Mesendoderm (in vitro differentiated cells): ENCODE measurements around the gene CTSA.
"Not testable (repeated sequence)": the region's sequence is repeated elsewhere in the genome, so short reads cannot be mapped to it uniquely, and the experiment has no call there.

Experiments
- DNase-seq: peaks from one replicate; pipeline ENCODE4 v3.0.0; 2013
- H2AK5ac ChIP-seq: 2 replicates; pipeline ENCODE4 v1.6.1; 2013; ENCODE audit warnings: low read length, inconsistent platforms
- H2BK120ac ChIP-seq: 2 replicates; pipeline ENCODE4 v1.6.1; 2013; ENCODE audit warnings: low read depth, mild to moderate bottlenecking, low read length, moderate library complexity, mixed read lengths
- H2BK15ac ChIP-seq: replicated peaks from 2 replicates; pipeline ENCODE4 v1.6.1; 2013; ENCODE audit warnings: low read depth, mild to moderate bottlenecking, moderate library complexity
- H2BK5ac ChIP-seq: 2 replicates; pipeline ENCODE4 v1.6.1; 2013; ENCODE audit warnings: low read length, inconsistent platforms
- H3K18ac ChIP-seq: 2 replicates; pipeline ENCODE4 v1.6.1; 2013; ENCODE audit warnings: mild to moderate bottlenecking, low read length, mixed read lengths
- H3K23ac ChIP-seq: one replicate; pipeline ENCODE4 v1.6.1; 2013; ENCODE audit warnings: low read length
- H3K27ac ChIP-seq: 2 replicates; pipeline ENCODE4 v1.5.1; 2013; ENCODE audit warnings: low read depth, mild to moderate bottlenecking, inconsistent platforms, low read length, moderate library complexity
- H3K27me3 ChIP-seq: 2 replicates; pipeline ENCODE4 v1.6.1; 2013; ENCODE audit warnings: low read length, control low read depth, mild to moderate bottlenecking, inconsistent platforms; ENCODE audit not compliant: insufficient read depth, poor library complexity
- H3K36me3 ChIP-seq: 2 replicates; pipeline ENCODE4 v1.6.1; 2013; ENCODE audit warnings: low read length, inconsistent platforms; ENCODE audit not compliant: control insufficient read depth, insufficient read depth
- H3K4ac ChIP-seq: one replicate; pipeline ENCODE4 v1.6.1; 2013; ENCODE audit warnings: low read depth, mild to moderate bottlenecking, low read length, moderate library complexity
- H3K4me1 ChIP-seq: 2 replicates; pipeline ENCODE4 v1.6.1; 2013; ENCODE audit warnings: low read depth, low read length, inconsistent platforms; ENCODE audit not compliant: control insufficient read depth
- H3K4me2 ChIP-seq: 2 replicates; pipeline ENCODE4 v1.6.1; 2013; ENCODE audit warnings: low read length
- H3K4me3 ChIP-seq: 2 replicates; pipeline ENCODE4 v1.5.1; 2013; ENCODE audit warnings: mild to moderate bottlenecking, low read length
- H3K56ac ChIP-seq: one replicate; pipeline ENCODE4 v1.6.1; 2013; ENCODE audit warnings: low read length
- H3K79me1 ChIP-seq: 2 replicates; pipeline ENCODE4 v1.6.1; 2013; ENCODE audit warnings: low read length, inconsistent platforms
- H3K79me2 ChIP-seq: 2 replicates; pipeline ENCODE4 v1.6.1; 2013; ENCODE audit warnings: mild to moderate bottlenecking, low read length; ENCODE audit not compliant: control insufficient read depth, insufficient read depth
- H3K9ac ChIP-seq: 2 replicates; pipeline ENCODE4 v1.6.1; 2013; ENCODE audit warnings: low read length, inconsistent platforms
- H4K5ac ChIP-seq: one replicate; pipeline ENCODE4 v1.6.1; 2013; ENCODE audit warnings: low read length
- H4K8ac ChIP-seq: one replicate; pipeline ENCODE4 v1.6.1; 2013; ENCODE audit warnings: low read depth, mild to moderate bottlenecking, control low read depth, low read length, moderate library complexity
- WGBS: extraction: QIAGEN DNeasy Blood & Tissue Kit; methylation state at CpG from one replicate; pipeline ENCODE4 v1.1.7; 2013; ENCODE audit warnings: low lambda C conversion rate, missing lambda C conversion rate; ENCODE audit not compliant: insufficient coverage; ENCODE audit errors: extremely low coverage; 5-methylcytosine and 5-hydroxymethylcytosine counted together

Gene CTSA

DNA sequence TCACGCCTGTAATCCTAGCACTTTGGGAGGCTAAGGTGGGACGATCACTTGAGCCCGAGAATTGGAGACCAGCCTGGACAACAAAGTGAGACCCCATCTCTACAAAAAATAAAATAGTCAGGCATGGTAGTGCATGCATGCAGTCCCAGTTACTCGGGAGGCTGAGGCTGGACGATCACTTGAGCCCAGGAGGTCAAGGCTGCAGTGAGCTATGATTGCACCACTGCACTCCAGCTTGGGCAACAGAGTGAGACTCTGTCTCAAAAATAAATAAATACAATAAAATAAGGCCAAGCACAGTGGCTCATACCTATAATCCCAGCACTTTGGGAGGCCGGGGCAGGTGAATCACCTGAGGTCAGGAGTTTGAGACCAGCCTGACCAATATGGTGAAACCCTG, 10.2 kb downstream of the CTSA start:
- not testable (repeated sequence) for H3K79me1 ChIP-seq, H3K23ac ChIP-seq, H3K4me3 ChIP-seq, H3K56ac ChIP-seq, H4K5ac ChIP-seq, H3K27ac ChIP-seq, H2BK15ac ChIP-seq, H3K79me2 ChIP-seq, H3K4me1 ChIP-seq, H3K18ac ChIP-seq, H2BK120ac ChIP-seq, H2BK5ac ChIP-seq, H3K4me2 ChIP-seq, H3K9ac ChIP-seq, DNase-seq, H3K27me3 ChIP-seq, H3K4ac ChIP-seq, H2AK5ac ChIP-seq, H4K8ac ChIP-seq
- H3K36me3 ChIP-seq = peaks cover 16% of the 10 kb centered on the region
- no CpG with 5 or more reads among the region's 6 CpGs for WGBS

DNA sequence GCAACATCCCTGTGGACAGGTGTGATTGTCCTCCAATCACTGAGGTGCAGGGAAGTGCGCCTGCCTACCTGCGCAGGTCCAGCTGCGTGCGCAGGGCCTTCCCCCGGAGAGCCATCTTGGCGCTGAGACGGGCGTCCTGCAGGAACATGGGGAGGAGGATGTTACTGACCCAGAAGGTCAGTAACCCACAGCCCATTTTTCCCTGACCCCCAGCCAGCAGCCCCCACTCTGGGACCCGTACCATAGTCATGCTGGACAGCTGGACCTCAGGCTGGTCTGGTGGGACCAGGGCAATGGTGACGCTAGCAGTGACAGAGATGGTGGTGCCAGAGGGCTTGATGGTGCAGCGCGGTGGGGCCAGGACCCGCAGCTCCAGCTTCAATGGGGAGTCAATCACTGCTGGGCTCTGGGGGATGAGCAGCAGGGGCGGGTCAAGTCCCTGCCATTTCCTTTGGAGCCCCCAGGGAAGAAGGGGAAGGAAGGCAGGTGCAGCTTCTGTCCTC, 11.1 kb downstream of the CTSA start:
- WGBS = no CpG with 5 or more reads among the region's 14 CpGs
- Histone ChIP-seq H3K9ac (no peak overlapping the region), H3K4ac (no peak overlapping the region), H3K79me2 (no peaks in the 10 kb centered on the region), H4K5ac (no peak overlapping the region), H2BK15ac (no peak overlapping the region), H2BK5ac (no peak overlapping the region), H4K8ac (no peak overlapping the region), H3K56ac (no peak overlapping the region), H3K36me3 (peaks cover 17% of the 10 kb centered on the region), H3K4me1 (no peaks in the 10 kb centered on the region), H3K79me1 (no peaks in the 10 kb centered on the region), H3K4me2 (no peak overlapping the region), H2BK120ac (no peak overlapping the region), H3K27ac (no peak overlapping the region), H3K4me3 (no peak overlapping the region), H2AK5ac (no peak overlapping the region), H3K23ac (no peak overlapping the region), H3K27me3 (no peaks in the 10 kb centered on the region), H3K18ac (no peak overlapping the region)
- DNase-seq = no peak

DNA sequence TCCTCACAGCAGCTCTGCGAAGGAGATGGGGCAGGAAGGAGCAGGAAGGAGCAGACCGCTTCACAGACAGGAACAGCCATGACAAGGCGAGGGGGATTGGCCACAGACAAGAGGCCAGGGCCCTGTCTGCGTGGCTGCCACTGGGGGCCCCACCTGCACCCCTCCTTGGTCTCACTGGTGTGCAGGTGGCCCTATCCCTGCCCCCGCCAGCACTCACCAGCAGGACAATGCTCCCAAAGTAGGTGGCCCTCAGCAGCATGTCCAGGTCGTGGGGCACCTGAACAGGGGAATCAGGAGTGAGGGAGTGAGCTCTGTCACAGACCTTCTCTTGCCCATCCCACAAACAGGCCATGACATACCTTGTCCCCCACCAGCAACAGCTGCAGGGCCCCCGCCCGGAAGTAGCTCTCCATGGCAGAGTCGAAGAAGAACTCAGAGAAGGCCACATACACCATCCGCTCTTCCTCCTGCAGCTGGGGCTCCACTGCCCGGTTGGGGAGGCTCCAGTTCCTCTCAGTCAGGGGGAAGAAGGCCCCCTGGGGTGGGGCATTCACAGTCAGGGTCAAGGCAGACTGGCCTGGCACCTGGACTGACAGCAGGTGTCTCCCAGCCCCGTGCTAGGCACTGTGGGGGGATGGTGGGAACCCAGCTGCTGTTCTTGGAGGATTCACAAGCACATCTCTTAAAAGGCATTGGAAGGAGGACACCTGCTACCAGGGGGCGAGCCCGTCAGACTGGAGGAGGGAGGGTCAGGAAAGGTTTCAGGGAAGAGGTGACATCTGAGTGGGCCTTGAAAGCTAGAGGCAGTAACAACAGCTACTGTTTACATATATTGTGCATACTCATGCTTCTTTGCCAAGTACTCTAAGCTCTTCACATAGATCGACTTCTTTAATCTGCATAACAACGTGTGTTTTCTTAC, 13.7 kb downstream of the CTSA start:
- no peak overlapping the region for H3K56ac ChIP-seq
- DNase-seq = no peak
- no peak overlapping the region for H2AK5ac ChIP-seq
- no peak overlapping the region for H3K9ac ChIP-seq
- no peak overlapping the region for H3K4me3 ChIP-seq
- H4K5ac ChIP-seq = no peak overlapping the region
- no peak overlapping the region for H3K18ac ChIP-seq
- no CpG with 5 or more reads among the region's 16 CpGs for WGBS
- H4K8ac ChIP-seq = no peak overlapping the region
- H2BK120ac ChIP-seq = no peak overlapping the region
- H2BK5ac ChIP-seq = no peak overlapping the region
- H3K79me1 ChIP-seq = peaks cover 4% of the 10 kb centered on the region
- no peaks in the 10 kb centered on the region for H3K4me1 ChIP-seq
- no peak overlapping the region for H3K27ac ChIP-seq
- no peak overlapping the region for H3K23ac ChIP-seq
- H3K27me3 ChIP-seq = no peaks in the 10 kb centered on the region
- no peak overlapping the region for H3K4ac ChIP-seq
- H3K79me2 ChIP-seq = peaks cover 3% of the 10 kb centered on the region
- H3K36me3 ChIP-seq = peaks cover 24% of the 10 kb centered on the region
- no peak overlapping the region for H2BK15ac ChIP-seq
- no peak overlapping the region for H3K4me2 ChIP-seq

DNA sequence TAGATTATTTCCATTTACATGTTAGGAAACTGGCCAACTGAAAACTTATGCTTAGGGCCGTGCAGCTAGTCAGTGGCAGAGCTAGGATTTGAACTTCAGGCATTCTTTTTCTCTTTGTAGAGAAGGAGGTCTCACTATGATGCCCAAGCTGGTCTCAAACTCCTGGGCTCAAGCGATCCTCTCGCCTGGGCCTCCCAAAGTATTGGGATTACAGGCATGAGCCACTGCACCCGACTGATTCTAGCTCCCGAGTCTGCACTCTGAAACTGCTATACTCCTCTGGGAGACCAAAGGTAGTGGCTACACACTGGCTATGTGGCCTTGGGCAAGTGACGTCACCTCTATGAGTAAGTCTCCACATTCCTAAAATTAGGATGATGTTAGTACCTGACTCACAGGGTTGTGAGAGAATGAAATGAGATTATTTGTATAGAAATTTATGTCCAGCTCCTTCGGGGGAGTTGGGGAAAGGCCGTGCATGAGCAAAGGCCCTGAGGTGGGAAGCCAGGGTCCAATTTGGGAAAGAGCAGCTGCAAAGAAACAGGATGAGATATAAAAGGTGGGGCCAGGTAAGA, 14.5 kb downstream of the CTSA start:
- H3K18ac ChIP-seq = no peak overlapping the region
- peaks cover 3% of the 10 kb centered on the region for H3K79me2 ChIP-seq
- no peak overlapping the region for H3K27ac ChIP-seq
- no peak overlapping the region for H3K23ac ChIP-seq
- H3K9ac ChIP-seq = no peak overlapping the region
- no peak overlapping the region for H3K4me2 ChIP-seq
- no peak overlapping the region for H2BK15ac ChIP-seq
- no peak overlapping the region for H3K4me3 ChIP-seq
- WGBS = no CpG with 5 or more reads among the region's 8 CpGs
- H2BK5ac ChIP-seq = no peak overlapping the region
- H2AK5ac ChIP-seq = no peak overlapping the region
- H3K36me3 ChIP-seq = peaks cover 24% of the 10 kb centered on the region
- H3K56ac ChIP-seq = no peak overlapping the region
- no peak overlapping the region for H3K4ac ChIP-seq
- H3K4me1 ChIP-seq = no peaks in the 10 kb centered on the region
- H3K79me1 ChIP-seq = peaks cover 6% of the 10 kb centered on the region
- peak; percentile 23 for DNase-seq
- no peak overlapping the region for H4K8ac ChIP-seq
- H2BK120ac ChIP-seq = no peak overlapping the region
- no peak overlapping the region for H4K5ac ChIP-seq
- no peaks in the 10 kb centered on the region for H3K27me3 ChIP-seq

DNA sequence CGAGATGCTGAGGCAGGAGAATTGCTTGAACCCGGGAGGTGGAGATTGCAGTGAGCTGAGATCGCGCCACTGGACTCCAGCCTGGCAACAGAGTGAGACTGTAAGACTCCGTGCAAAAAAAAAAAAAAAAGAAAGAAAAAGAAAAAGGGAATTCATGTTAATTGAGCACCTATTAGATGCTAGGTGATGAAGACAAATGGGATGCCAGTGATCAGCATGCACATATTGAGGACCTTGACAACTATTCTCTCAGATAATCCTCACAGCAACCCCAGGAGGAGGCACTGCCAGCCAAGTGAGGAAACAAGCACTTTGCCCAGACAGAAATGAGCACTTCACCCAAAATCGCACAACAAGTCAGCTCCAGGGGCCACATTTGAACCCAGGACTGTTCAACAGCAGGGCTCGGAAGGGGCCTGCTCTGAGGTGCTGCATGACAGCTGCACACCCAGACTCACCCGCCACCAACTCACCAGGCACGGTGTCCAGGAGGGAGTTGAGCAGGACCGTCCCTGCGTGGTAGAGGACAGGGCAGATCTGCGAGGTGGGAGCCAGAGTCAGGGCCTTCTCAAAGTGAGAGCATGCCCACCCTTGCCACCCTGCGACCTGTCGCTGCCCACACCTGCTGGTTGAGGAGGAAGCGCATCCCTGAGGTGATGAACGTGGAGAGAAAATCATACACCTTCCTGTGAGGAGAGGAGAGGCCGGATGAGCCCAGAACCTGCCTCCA, 16.2 kb downstream of the CTSA start:
- peaks cover 3% of the 10 kb centered on the region for H3K79me2 ChIP-seq
- H3K4me1 ChIP-seq = peaks cover 1% of the 10 kb centered on the region
- no peak overlapping the region for H3K23ac ChIP-seq
- H3K79me1 ChIP-seq = peaks cover 6% of the 10 kb centered on the region
- DNase-seq = no peak
- no peak overlapping the region for H3K9ac ChIP-seq
- no peak overlapping the region for H4K8ac ChIP-seq
- H3K4me3 ChIP-seq = no peak overlapping the region
- H3K4ac ChIP-seq = no peak overlapping the region
- no peak overlapping the region for H3K56ac ChIP-seq
- H2BK15ac ChIP-seq = no peak overlapping the region
- peaks cover 18% of the 10 kb centered on the region for H3K36me3 ChIP-seq
- no peak overlapping the region for H2BK5ac ChIP-seq
- no peaks in the 10 kb centered on the region for H3K27me3 ChIP-seq
- H3K4me2 ChIP-seq = no peak overlapping the region
- no peak overlapping the region for H2BK120ac ChIP-seq
- no peak overlapping the region for H2AK5ac ChIP-seq
- H4K5ac ChIP-seq = no peak overlapping the region
- WGBS = no CpG with 5 or more reads among the region's 17 CpGs
- H3K18ac ChIP-seq = no peak overlapping the region
- H3K27ac ChIP-seq = no peak overlapping the region
